Small intestine (tissue), 7 donors: ENCODE data around the gene NRG2. TPM values are rescaled to one million over a fixed set of nuclear protein-coding genes. Genes with fewer than 3 reads are reported as not detected.

ENCODE experiments used
- DNase-seq, 2 donors: peaks; one replicate each; pipeline versions ENCODE4 v3.0.0 to v3.0.0-alpha.2; 2013
- FAIRE-seq: peaks from 2 replicates; lab custom pipeline; 2012; peaks lifted over from hg19 to GRCh38; lab: Jason Lieb, UNC
- H3K27ac ChIP-seq, 3 donors: one replicate each; pipeline ENCODE4 v1.5.1; 2013; ENCODE audit warnings: low read length in 2 of 3, mild to moderate bottlenecking in 2 of 3, control low read depth in 1 of 3, inconsistent platforms in 1 of 3, low read depth in 1 of 3, moderate library complexity in 1 of 3
- H3K27me3 ChIP-seq, 3 donors: one replicate each; pipeline ENCODE4 v1.6.1; 2013; ENCODE audit warnings: low read length in 3 of 3, inconsistent platforms in 1 of 3; ENCODE audit not compliant: control insufficient read depth in 3 of 3, insufficient read depth in 3 of 3
- H3K36me3 ChIP-seq, 3 donors: one replicate each; pipeline ENCODE4 v1.6.1; 2013; ENCODE audit warnings: low read length in 3 of 3, inconsistent platforms in 1 of 3, low read depth in 1 of 3, mild to moderate bottlenecking in 1 of 3, moderate library complexity in 1 of 3; ENCODE audit not compliant: control insufficient read depth in 3 of 3, insufficient read depth in 2 of 3
- H3K4me1 ChIP-seq, 3 donors: one replicate each; pipeline ENCODE4 v1.6.1; 2013; ENCODE audit warnings: low read length in 2 of 3, inconsistent platforms in 1 of 3, low read depth in 1 of 3, mild to moderate bottlenecking in 1 of 3, moderate library complexity in 1 of 3; ENCODE audit not compliant: control insufficient read depth in 3 of 3, insufficient read depth in 2 of 3
- H3K4me3 ChIP-seq, 3 donors: one replicate each; pipeline ENCODE4 v1.5.1; 2013; ENCODE audit warnings: low read length in 3 of 3, control low read depth in 1 of 3, inconsistent platforms in 1 of 3, low read depth in 1 of 3, mild to moderate bottlenecking in 1 of 3, moderate library complexity in 1 of 3
- H3K9me3 ChIP-seq, 2 donors: one replicate each; pipeline ENCODE4 v1.6.1; 2013; ENCODE audit warnings: low read depth in 1 of 2, low read length in 1 of 2; ENCODE audit not compliant: control insufficient read depth in 2 of 2, insufficient read depth in 1 of 2
- WGBS, 3 donors: extraction: QIAGEN DNeasy Blood & Tissue Kit; methylation state at CpG; one replicate each; pipeline ENCODE4 v1.1.7; 2013; 5-methylcytosine and 5-hydroxymethylcytosine counted together
- polyA plus RNA-seq, 4 donors: library from polyadenylated mRNA; stranded (reverse) in 3 of 4; unstranded in 1 of 4; fragments of 200-250 nt in 3 of 4; fragments of 120-200 nt in 1 of 4; gene quantifications; one replicate each; pipeline versions ENCODE4 v1.2.1 to v1.2.3, GENCODE V29; 2013
- donor health status: healthy with polysubstance abuse.
- donor health status: control.
- donor health status: control.
- donor health status: Bipolar disorder and iron deficiency.
- donor health status: healthy.

The NRG2 gene
- polyA plus RNA-seq, 4 donors, result 0.19 to 0.55 TPM; not detected in 2

DNA sequence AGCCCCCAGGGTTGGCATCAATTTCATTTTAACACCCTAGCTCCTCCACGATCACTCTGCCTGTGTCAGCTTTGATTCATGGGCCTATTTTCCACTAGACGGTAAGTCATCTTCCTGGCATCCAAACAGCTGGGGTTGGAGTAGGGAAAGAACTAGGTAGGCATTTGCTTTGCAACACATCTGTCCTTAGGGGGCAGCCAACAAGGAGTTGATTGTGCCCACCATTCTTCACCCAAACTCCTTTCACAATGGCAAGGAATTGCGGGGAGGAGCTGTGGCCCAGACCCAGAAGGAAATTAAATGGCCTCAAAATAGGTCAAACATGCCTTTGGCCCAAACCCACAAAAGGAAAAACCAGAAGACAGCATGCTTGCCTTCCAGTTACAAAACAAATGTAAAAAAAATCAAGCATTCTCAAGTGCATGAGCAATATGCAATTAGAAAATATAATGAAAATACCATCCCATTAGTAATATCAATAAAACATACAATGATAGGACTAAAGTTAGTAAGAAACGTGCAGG, 71.8 kb downstream of the NRG2 start:
- DNase-seq, result no peak
- H3K27ac ChIP-seq, result no peak overlapping the region

DNA sequence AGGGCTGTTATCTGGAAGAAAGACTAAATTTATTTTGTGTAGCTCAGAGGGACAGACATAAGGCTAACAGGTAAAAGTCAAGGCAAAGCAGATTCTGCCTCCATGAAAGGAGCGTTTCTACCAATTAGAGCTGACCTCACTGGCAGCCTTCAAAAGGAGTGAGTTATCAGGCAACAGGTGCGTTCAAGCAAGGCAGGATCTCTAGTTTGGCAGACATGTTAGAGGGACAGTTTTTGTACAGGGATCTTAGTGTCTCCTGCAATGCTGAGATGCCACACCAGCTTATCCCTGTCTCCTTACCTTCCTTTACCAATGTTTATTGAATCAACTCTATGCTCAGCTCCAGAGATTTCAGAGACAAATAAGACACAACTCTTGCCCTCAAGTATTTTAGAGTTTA, 73.8 kb downstream of the NRG2 start:
- no peaks in the 10 kb centered on the region for H3K4me1 ChIP-seq
- H3K27me3 ChIP-seq, result peaks cover 0 to 7% (median 0%) of the 10 kb centered on the region in 3 donors
- H3K36me3 ChIP-seq, result no peaks in the 10 kb centered on the region
- WGBS, 3 donors, result 46 to 80% (median 52%) methylated on average over 2 of the region's 2 CpGs
- no peaks in the 10 kb centered on the region for H3K9me3 ChIP-seq
- no peak overlapping the region for H3K27ac ChIP-seq
- no peak for FAIRE-seq
- no peak for DNase-seq
- no peak overlapping the region for H3K4me3 ChIP-seq

More for the DNA sequence above, 71.8 kb downstream of the NRG2 start:
- H3K27me3 ChIP-seq, result peaks cover 0 to 6% (median 0%) of the 10 kb centered on the region in 3 donors
- no peaks in the 10 kb centered on the region for H3K9me3 ChIP-seq
- H3K4me3 ChIP-seq, result no peak overlapping the region
- no peak for FAIRE-seq
- 80 to 90% (median 88%) methylated on average over 4 of the region's 4 CpGs for WGBS, 3 donors
- no peaks in the 10 kb centered on the region for H3K4me1 ChIP-seq
- no peaks in the 10 kb centered on the region for H3K36me3 ChIP-seq

DNA sequence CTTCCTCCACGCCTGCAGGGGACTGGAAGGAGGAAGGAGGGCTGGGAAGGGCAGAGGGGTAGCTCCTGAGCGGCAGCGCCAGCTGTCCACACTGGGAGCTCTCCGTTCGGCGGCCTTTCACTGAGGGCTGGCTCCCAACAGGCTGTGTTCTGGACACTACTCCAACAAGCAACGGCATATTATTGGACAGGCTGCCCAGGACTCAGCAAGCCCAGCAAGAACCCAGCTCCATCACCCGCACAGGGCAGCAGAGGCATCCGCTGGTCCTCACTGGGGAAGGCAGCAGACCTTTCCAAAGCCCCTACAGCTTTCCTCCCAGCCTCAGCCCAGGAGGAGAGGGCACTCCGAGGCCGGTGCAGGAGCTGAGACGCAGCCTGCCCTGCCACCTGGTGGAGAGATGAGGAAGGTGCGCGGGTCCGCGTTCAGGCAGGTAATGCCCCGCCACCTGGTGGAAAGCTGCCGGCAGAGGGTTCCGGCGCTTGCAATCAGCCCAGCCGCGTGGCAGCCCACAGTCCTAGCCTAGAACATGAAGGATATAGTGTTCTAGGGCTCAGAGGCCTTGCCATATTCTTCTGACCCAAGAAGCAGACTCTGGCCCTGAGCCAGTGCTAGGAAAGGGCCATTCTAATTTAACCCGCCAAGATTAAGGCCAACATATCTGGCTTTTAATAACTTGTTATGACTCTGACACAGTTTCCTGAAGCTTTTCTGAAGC, 74.4 kb downstream of the NRG2 start:
- H3K4me3 ChIP-seq, result no peak overlapping the region
- DNase-seq (peak; percentile 80 to 90), FAIRE-seq (no peak)
- 23 to 26% (median 24%) methylated on average over 23 of the region's 23 CpGs for WGBS, 3 donors
- no peaks in the 10 kb centered on the region for H3K36me3 ChIP-seq
- H3K27ac ChIP-seq, result no peak overlapping the region
- H3K4me1 ChIP-seq, result no peaks in the 10 kb centered on the region
- H3K27me3 ChIP-seq, result peaks cover 0 to 9% (median 0%) of the 10 kb centered on the region in 3 donors
- no peaks in the 10 kb centered on the region for H3K9me3 ChIP-seq

DNA sequence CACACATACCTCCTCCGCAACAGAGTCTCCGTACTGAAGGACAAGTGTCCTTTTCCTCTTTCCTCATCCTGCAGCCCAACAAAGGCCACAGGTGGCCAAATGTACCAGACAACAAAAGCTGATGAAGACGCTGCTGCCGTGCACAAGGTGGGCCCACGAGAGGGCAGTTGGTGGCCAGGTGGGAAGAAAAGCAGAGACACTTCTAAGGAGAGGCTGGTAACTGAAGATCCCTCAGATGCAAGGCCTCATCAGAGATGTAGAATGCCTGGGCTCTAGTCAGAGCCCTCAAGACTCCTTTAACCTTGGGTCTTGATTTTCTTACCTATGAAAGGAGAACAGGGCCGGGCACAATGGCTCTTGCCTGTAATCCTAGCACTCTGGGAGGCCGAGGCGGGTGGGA, 75.7 kb downstream of the NRG2 start:
- H3K27ac ChIP-seq, result no peak overlapping the region
- no peak for FAIRE-seq
- H3K4me3 ChIP-seq, result no peak overlapping the region
- H3K4me1 ChIP-seq, result no peaks in the 10 kb centered on the region
- H3K9me3 ChIP-seq, result no peaks in the 10 kb centered on the region
- peaks cover 0 to 13% (median 0%) of the 10 kb centered on the region in 3 donors for H3K27me3 ChIP-seq
- 88 to 93% (median 91%) methylated on average over 8 of the region's 8 CpGs for WGBS, 3 donors
- DNase-seq, result no peak
- no peaks in the 10 kb centered on the region for H3K36me3 ChIP-seq

DNA sequence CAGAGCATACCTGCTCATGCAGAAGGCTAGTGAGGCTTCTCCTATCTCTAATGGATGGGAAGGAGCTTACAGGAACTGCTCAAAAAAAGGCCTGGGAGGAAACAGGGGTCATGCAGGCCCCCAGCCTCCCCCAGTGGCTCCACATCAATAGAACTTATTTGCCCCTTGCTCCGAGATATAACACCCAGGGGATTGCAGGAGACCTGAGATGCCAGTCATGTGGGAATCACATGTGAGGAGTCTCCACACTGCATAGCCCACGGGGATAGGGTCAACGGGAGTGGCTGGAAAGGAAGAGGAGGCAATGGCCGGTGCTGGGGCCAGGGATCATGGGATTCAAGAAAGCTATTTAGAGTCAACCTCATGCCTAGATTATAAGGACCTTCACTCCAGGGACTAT, 76.2 kb downstream of the NRG2 start:
- Histone ChIP-seq H3K4me1 (no peaks in the 10 kb centered on the region), H3K4me3 (no peak overlapping the region), H3K36me3 (no peaks in the 10 kb centered on the region), H3K27ac (no peak overlapping the region), H3K27me3 (peaks cover 0 to 16% (median 0%) of the 10 kb centered on the region in 3 donors), H3K9me3 (no peaks in the 10 kb centered on the region)
- 85 to 89% (median 88%) methylated on average over 4 of the region's 4 CpGs for WGBS, 3 donors
- DNase-seq (no peak), FAIRE-seq (no peak)

DNA sequence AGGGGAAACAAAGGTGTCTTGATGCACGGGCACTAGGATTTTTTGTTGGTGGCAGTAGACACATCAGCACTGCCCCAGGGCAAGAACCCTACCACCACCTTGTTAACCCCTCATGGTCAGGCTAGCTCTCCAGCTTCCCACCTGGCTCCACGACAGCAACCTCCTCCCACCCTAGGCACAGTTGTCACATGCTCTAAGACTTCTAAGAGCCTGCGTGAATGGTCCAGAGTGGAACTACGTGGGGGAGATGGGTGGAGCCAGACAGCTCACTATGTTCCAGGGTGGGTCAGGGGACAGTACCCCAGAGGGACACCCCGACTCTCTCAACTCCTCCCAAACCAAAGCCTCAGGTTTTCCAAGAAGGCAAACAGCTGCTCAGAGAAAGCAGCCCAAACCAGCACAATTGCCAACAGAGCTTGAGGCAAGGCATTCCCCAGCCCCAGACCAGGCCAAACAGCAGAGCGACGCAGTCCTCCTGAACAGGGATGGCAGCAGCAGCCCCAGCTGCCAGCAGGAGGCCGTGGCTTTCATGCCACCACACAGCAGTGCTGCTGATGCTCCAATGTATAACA, 78.0 kb downstream of the NRG2 start:
- 68 to 80% (median 73%) methylated on average over 8 of the region's 8 CpGs for WGBS, 3 donors
- no peaks in the 10 kb centered on the region for H3K9me3 ChIP-seq
- DNase-seq (no peak), FAIRE-seq (no peak)
- no peak overlapping the region for H3K27ac ChIP-seq
- peaks cover 0 to 20% (median 0%) of the 10 kb centered on the region in 3 donors for H3K27me3 ChIP-seq
- H3K4me1 ChIP-seq, result no peaks in the 10 kb centered on the region
- H3K36me3 ChIP-seq, result no peaks in the 10 kb centered on the region
- H3K4me3 ChIP-seq, result no peak overlapping the region

DNA sequence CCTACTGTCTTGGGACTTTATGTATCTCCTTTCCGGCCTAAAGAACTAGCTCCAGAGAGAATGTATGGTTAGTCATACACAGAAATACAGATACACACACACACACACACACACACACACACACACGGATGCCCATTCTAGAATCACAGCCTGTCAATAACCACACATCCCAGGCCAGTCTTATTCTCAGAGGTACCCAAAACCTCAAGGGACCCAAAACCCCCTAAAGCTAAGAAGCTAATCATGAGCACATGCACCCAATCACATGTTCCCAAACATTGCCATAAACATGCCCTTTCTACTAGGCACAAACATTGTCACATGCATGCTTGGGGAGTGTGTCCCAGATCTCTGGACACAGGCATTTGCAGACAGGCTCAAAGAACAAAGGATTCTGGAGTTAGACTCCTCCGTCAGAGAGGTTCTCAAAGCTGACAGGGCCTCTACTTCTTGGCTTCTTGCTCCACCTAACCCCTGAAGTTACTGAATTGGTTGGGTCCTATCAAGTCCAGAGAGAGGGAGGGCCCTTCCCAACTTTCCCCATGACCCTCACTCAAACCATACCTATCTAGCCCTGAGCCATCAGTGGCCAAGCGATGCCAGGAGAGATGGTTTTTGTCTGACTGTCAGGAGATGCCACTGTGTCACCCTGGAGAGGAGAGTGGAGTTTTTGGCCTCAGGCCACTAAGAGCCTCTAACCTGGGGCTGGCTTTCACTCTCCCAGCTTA, 78.7 kb downstream of the NRG2 start:
- Histone ChIP-seq H3K4me3 (no peak overlapping the region), H3K9me3 (no peaks in the 10 kb centered on the region), H3K27me3 (peaks cover 0 to 18% (median 0%) of the 10 kb centered on the region in 3 donors), H3K36me3 (no peaks in the 10 kb centered on the region), H3K4me1 (no peaks in the 10 kb centered on the region), H3K27ac (no peak overlapping the region)
- DNase-seq (no peak), FAIRE-seq (no peak)
- WGBS, 3 donors, result 80 to 89% (median 86%) methylated on average over 4 of the region's 4 CpGs

DNA sequence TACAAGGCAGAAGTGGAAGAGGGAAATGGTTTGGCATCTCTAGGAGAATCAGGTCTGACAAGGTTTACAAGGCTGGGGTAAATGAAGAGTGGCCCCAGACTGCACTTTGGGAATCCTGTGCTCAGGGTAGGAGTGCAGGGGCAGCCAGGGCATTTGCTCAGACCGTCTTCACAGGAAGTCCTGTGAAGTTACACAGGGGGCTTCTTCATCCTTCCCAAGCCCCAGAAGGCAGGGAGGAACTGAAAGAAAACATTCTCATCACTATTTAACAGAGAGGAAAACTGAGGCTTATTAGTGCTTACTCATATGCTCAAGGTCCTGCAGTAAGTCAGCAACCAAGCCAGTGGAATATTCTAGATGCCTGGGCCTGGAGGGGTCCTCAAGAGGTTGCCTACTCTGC, 80.7 kb downstream of the NRG2 start:
- FAIRE-seq (no peak), DNase-seq (no peak)
- no peaks in the 10 kb centered on the region for H3K9me3 ChIP-seq
- H3K36me3 ChIP-seq, result no peaks in the 10 kb centered on the region
- H3K4me1 ChIP-seq, result no peaks in the 10 kb centered on the region
- H3K27me3 ChIP-seq, result peaks cover 0 to 14% (median 0%) of the 10 kb centered on the region in 3 donors
- H3K4me3 ChIP-seq, result no peak overlapping the region
- 35 to 67% (median 60%) methylated on average over 1 of the region's 1 CpG for WGBS, 3 donors
- no peak overlapping the region for H3K27ac ChIP-seq
